ES-I3 (cell line): ENCODE measurements around the gene PDE4B.

Source experiments
- H3K36me3 ChIP-seq: 2 replicates; pipeline ENCODE4 v1.6.1; 2013; ENCODE audit warnings: mild to moderate bottlenecking, low read length, control low read depth, moderate library complexity; ENCODE audit not compliant: insufficient read depth
- H3K4me1 ChIP-seq: 2 replicates; pipeline ENCODE4 v1.6.1; 2013; ENCODE audit warnings: mild to moderate bottlenecking, control low read depth, low read length; ENCODE audit not compliant: insufficient read depth
- H3K9ac ChIP-seq: 2 replicates; pipeline ENCODE4 v1.6.1; 2013; ENCODE audit warnings: low read depth, mild to moderate bottlenecking, low read length, moderate library complexity
- H3K9me3 ChIP-seq: 2 replicates; pipeline ENCODE4 v1.6.1; 2013; ENCODE audit warnings: mild to moderate bottlenecking, low read length, moderate library complexity; ENCODE audit not compliant: control insufficient read depth, insufficient read depth

Gene PDE4B

GRCh38 chr1:66352792-66353191 is 560.1 kb downstream of the PDE4B start:
- Histone ChIP-seq H3K4me1 (peaks cover 64% of the 10 kb centered on the region), H3K36me3 (no peaks in the 10 kb centered on the region; the same call in 1 of the 2 replicates), H3K9me3 (no peaks in the 10 kb centered on the region), H3K9ac (no peak overlapping the region)

GRCh38 chr1:66353257-66353656 is 560.6 kb downstream of the PDE4B start:
- Histone ChIP-seq H3K9ac (no peak overlapping the region), H3K4me1 (peaks cover 64% of the 10 kb centered on the region), H3K36me3 (no peaks in the 10 kb centered on the region; the same call in 1 of the 2 replicates), H3K9me3 (no peaks in the 10 kb centered on the region)

- no peaks in the 10 kb centered on the region for H3K9me3 ChIP-seq
- no peaks in the 10 kb centered on the region; the same call in 1 of the 2 replicates for H3K36me3 ChIP-seq
- peak overlapping the region; percentile 49 for H3K9ac ChIP-seq
- peaks cover 60% of the 10 kb centered on the region for H3K4me1 ChIP-seq
These were observed 561.9 kb downstream of the PDE4B start for GRCh38 chr1:66354311-66355201.

GRCh38 chr1:66355756-66356155 is 563.1 kb downstream of the PDE4B start:
- Histone ChIP-seq H3K9me3 (no peaks in the 10 kb centered on the region), H3K4me1 (peaks cover 52% of the 10 kb centered on the region), H3K36me3 (no peaks in the 10 kb centered on the region; the same call in 1 of the 2 replicates), H3K9ac (no peak overlapping the region)

- Histone ChIP-seq H3K9me3 (no peaks in the 10 kb centered on the region), H3K36me3 (no peaks in the 10 kb centered on the region; the same call in 1 of the 2 replicates), H3K9ac (no peak overlapping the region), H3K4me1 (peaks cover 44% of the 10 kb centered on the region)
These were observed 563.9 kb downstream of the PDE4B start for GRCh38 chr1:66356605-66357004.

GRCh38 chr1:66357021-66357420 is 564.3 kb downstream of the PDE4B start:
- Histone ChIP-seq H3K4me1 (peaks cover 40% of the 10 kb centered on the region), H3K9ac (no peak overlapping the region), H3K36me3 (no peaks in the 10 kb centered on the region; the same call in 1 of the 2 replicates), H3K9me3 (no peaks in the 10 kb centered on the region)

- Histone ChIP-seq H3K9ac (no peak overlapping the region), H3K4me1 (peaks cover 34% of the 10 kb centered on the region), H3K36me3 (no peaks in the 10 kb centered on the region; the same call in 1 of the 2 replicates), H3K9me3 (no peaks in the 10 kb centered on the region)
These were observed 564.9 kb downstream of the PDE4B start for GRCh38 chr1:66357478-66358197.

- peaks cover 18% of the 10 kb centered on the region for H3K4me1 ChIP-seq
- H3K9ac ChIP-seq = no peak overlapping the region
- H3K36me3 ChIP-seq = no peaks in the 10 kb centered on the region; the same call in none of the 2 replicates
- H3K9me3 ChIP-seq = no peaks in the 10 kb centered on the region
These were observed 566.6 kb downstream of the PDE4B start for GRCh38 chr1:66359269-66359668.

GRCh38 chr1:66359815-66360214 is 567.1 kb downstream of the PDE4B start:
- Histone ChIP-seq H3K4me1 (peaks cover 15% of the 10 kb centered on the region; the same call in 1 of the 2 replicates), H3K36me3 (no peaks in the 10 kb centered on the region; the same call in none of the 2 replicates), H3K9ac (no peak overlapping the region), H3K9me3 (no peaks in the 10 kb centered on the region)

- Histone ChIP-seq H3K9me3 (no peaks in the 10 kb centered on the region), H3K36me3 (no peaks in the 10 kb centered on the region; the same call in none of the 2 replicates), H3K4me1 (peaks cover 15% of the 10 kb centered on the region; the same call in 1 of the 2 replicates), H3K9ac (no peak overlapping the region)
These were observed 567.6 kb downstream of the PDE4B start for GRCh38 chr1:66360285-66360724.

- Histone ChIP-seq H3K9me3 (no peaks in the 10 kb centered on the region), H3K9ac (no peak overlapping the region), H3K36me3 (peaks cover 7% of the 10 kb centered on the region), H3K4me1 (no peaks in the 10 kb centered on the region)
These were observed 572.1 kb downstream of the PDE4B start for GRCh38 chr1:66364578-66365391.

GRCh38 chr1:66365635-66366034 is 572.9 kb downstream of the PDE4B start:
- Histone ChIP-seq H3K4me1 (no peaks in the 10 kb centered on the region), H3K36me3 (peaks cover 7% of the 10 kb centered on the region), H3K9me3 (no peaks in the 10 kb centered on the region), H3K9ac (no peak overlapping the region)

- H3K9me3 ChIP-seq = no peaks in the 10 kb centered on the region
- peaks cover 7% of the 10 kb centered on the region for H3K36me3 ChIP-seq
- H3K9ac ChIP-seq = no peak overlapping the region
- H3K4me1 ChIP-seq = 0 out of 2 replicates have a peak, but pooled peaks cover 2% of the 10 kb centered on the region
These were observed 573.9 kb downstream of the PDE4B start for GRCh38 chr1:66366634-66367033.

- peaks cover 10% of the 10 kb centered on the region for H3K36me3 ChIP-seq
- H3K9me3 ChIP-seq = no peaks in the 10 kb centered on the region
- 0 out of 2 replicates have a peak, but pooled peaks cover 2% of the 10 kb centered on the region for H3K4me1 ChIP-seq
- no peak overlapping the region for H3K9ac ChIP-seq
These were observed 574.7 kb downstream of the PDE4B start for GRCh38 chr1:66367369-66367768.
